HepG2 (cell line): ENCODE data around the gene PRM2. TPM values are rescaled to one million over a fixed set of nuclear protein-coding genes. Genes with fewer than 3 reads are reported as not detected.

Source experiments
- BORCS8-MEF2B ChIP-seq: sonication (generic); formaldehyde crosslinking; IDR thresholded peaks from 2 replicates; pipeline ENCODE4 v1.8.0; 2022; ENCODE audit warnings: mild to moderate bottlenecking, missing genetic modification reagents
- CEBPG ChIP-seq: IDR thresholded peaks from 2 replicates; pipeline ENCODE4 v1.6.1; 2016
- FOXA1 ChIP-seq, 2 experiments: fragments of 450-650 bp in 1 of 2; sonication (generic) in 1 of 2; formaldehyde crosslinking in 1 of 2; IDR thresholded peaks; 2 replicates each; pipeline versions ENCODE4 v1.4.0 to v1.6.1; 2016 to 2020; ENCODE audit warnings: missing genetic modification reagents in 1 of 2
- HDAC2 ChIP-seq: sonication (generic); formaldehyde crosslinking; IDR thresholded peaks from 2 replicates; pipeline ENCODE4 v1.4.0; 2020; ENCODE audit warnings: missing genetic modification reagents
- HNRNPL ChIP-seq: fragments of 200-400 bp; formaldehyde crosslinking; IDR thresholded peaks from 2 replicates; pipeline ENCODE4 v1.6.1; 2017; ENCODE audit warnings: mild to moderate bottlenecking, low read depth, low read length
- KDM2A ChIP-seq: sonication (generic); formaldehyde crosslinking; IDR thresholded peaks from 2 replicates; pipeline ENCODE4 v1.4.0; 2020; ENCODE audit warnings: low read depth, missing genetic modification reagents, borderline replicate concordance
- KLF13 ChIP-seq: sonication (generic); formaldehyde crosslinking; IDR thresholded peaks from 2 replicates; pipeline ENCODE4 v1.4.0; 2020; ENCODE audit warnings: mild to moderate bottlenecking, missing genetic modification reagents
- REPIN1 ChIP-seq: sonication (generic); formaldehyde crosslinking; IDR thresholded peaks from 2 replicates; pipeline ENCODE4 v1.8.0; 2022; ENCODE audit warnings: missing genetic modification reagents, low read depth, mild to moderate bottlenecking, borderline replicate concordance
- SALL1 ChIP-seq: sonication (generic); formaldehyde crosslinking; IDR thresholded peaks from 2 replicates; pipeline ENCODE4 v1.8.0; 2022; ENCODE audit warnings: mild to moderate bottlenecking, missing genetic modification reagents
- SIN3B ChIP-seq: fragments of 150-350 bp; IDR thresholded peaks from 2 replicates; pipeline ENCODE4 v1.6.1; 2014; ENCODE audit warnings: low read length
- SOX13 ChIP-seq, 3 experiments: fragments of 450-650 bp in 1 of 3; sonication (generic) in 1 of 3; formaldehyde crosslinking in 1 of 3; IDR thresholded peaks in 2 of 3; conservative IDR thresholded peaks in 1 of 3; 2 replicates each; pipeline versions ENCODE4 v1.5.0 to v1.6.1; 2016 to 2020; ENCODE audit warnings: antibody characterized with exemption in 1 of 3, mild to moderate bottlenecking in 1 of 3, missing compliant biosample characterization in 1 of 3, missing genetic modification reagents in 1 of 3, moderate library complexity in 1 of 3
- ZNF263 ChIP-seq: sonication (generic); formaldehyde crosslinking; IDR thresholded peaks from 2 replicates; pipeline ENCODE4 v1.4.0; 2020; ENCODE audit warnings: missing genetic modification reagents
- ZNF562 ChIP-seq: sonication (generic); formaldehyde crosslinking; IDR thresholded peaks from 2 replicates; pipeline ENCODE4 v1.8.0; 2022; ENCODE audit warnings: missing genetic modification reagents, borderline replicate concordance
- ZNF749 ChIP-seq: sonication (generic); formaldehyde crosslinking; IDR thresholded peaks from 2 replicates; pipeline ENCODE4 v1.8.0; 2022; ENCODE audit warnings: mild to moderate bottlenecking, missing genetic modification reagents, moderate library complexity, borderline replicate concordance
- ZNF761 ChIP-seq: sonication (generic); formaldehyde crosslinking; conservative IDR thresholded peaks from 2 replicates; pipeline ENCODE4 v1.4.0; 2020; ENCODE audit warnings: mild to moderate bottlenecking, missing genetic modification reagents
- polyA plus RNA-seq, 8 experiments: library from polyadenylated mRNA; depleted of rRNA in 3 of 8; stranded (reverse) in 7 of 8; unstranded in 1 of 8; fragments of >200 nt; fragmentation: Illumina TruSeq in 4 of 8; extraction: Trizol in 4 of 8; gene quantifications; 2 replicates each; pipeline versions ENCODE4 v1.2.1 to v1.2.3, GENCODE V29; 2011 to 2016; ENCODE audit warnings: low read depth in 4 of 8, missing spikeins in 1 of 8, mixed read lengths in 1 of 8; ENCODE audit not compliant: insufficient read depth in 1 of 8
- total RNA-seq, 5 experiments: library from RNA; depleted of rRNA; stranded (reverse); fragments of >200 nt; fragmentation: Illumina TruSeq; extraction: Trizol; gene quantifications; 2 replicates each; pipeline ENCODE4 v1.2.3, GENCODE V29; 2016; ENCODE audit warnings: low read depth in 1 of 5
- TF ChIP-seq, protein P1 (sequence below): sonication (generic); formaldehyde crosslinking; IDR thresholded peaks from 2 replicates; pipeline ENCODE4 v1.5.0; 2020; ENCODE audit warnings: mild to moderate bottlenecking, low read depth, missing genetic modification reagents, borderline replicate concordance
- TF ChIP-seq, protein P2 (sequence below): sonication (generic); formaldehyde crosslinking; IDR thresholded peaks from 2 replicates; pipeline ENCODE4 v1.5.0; 2020; ENCODE audit warnings: missing genetic modification reagents
- TF ChIP-seq, protein P3 (sequence below): IDR thresholded peaks from 2 replicates; pipeline ENCODE4 v1.6.1; 2016; ENCODE audit warnings: control low read depth
- TF ChIP-seq, protein P4 (sequence below): sonication (generic); formaldehyde crosslinking; IDR thresholded peaks from 2 replicates; pipeline ENCODE4 v1.8.1; 2023; ENCODE audit warnings: mild to moderate bottlenecking, missing genetic modification reagents
- TF ChIP-seq, protein P5 (sequence below): IDR thresholded peaks from 2 replicates; pipeline ENCODE4 v1.6.1; 2016; ENCODE audit warnings: missing genetic modification reagents, missing compliant biosample characterization
- TF ChIP-seq, protein P6 (sequence below): sonication (generic); formaldehyde crosslinking; IDR thresholded peaks from 2 replicates; pipeline ENCODE4 v1.4.0; 2020; ENCODE audit warnings: missing genetic modification reagents
- TF ChIP-seq, protein P7 (sequence below): sonication (generic); formaldehyde crosslinking; IDR thresholded peaks from 2 replicates; pipeline ENCODE4 v1.8.0; 2023; ENCODE audit warnings: mild to moderate bottlenecking, missing genetic modification reagents

The PRM2 gene
- total and polyA plus RNA-seq, 2 of the 13 experiments (the other 11 are each of a cell fraction or from before 2014, with no cell fraction given), result 0.54 TPM; not detected in 1

DNA sequence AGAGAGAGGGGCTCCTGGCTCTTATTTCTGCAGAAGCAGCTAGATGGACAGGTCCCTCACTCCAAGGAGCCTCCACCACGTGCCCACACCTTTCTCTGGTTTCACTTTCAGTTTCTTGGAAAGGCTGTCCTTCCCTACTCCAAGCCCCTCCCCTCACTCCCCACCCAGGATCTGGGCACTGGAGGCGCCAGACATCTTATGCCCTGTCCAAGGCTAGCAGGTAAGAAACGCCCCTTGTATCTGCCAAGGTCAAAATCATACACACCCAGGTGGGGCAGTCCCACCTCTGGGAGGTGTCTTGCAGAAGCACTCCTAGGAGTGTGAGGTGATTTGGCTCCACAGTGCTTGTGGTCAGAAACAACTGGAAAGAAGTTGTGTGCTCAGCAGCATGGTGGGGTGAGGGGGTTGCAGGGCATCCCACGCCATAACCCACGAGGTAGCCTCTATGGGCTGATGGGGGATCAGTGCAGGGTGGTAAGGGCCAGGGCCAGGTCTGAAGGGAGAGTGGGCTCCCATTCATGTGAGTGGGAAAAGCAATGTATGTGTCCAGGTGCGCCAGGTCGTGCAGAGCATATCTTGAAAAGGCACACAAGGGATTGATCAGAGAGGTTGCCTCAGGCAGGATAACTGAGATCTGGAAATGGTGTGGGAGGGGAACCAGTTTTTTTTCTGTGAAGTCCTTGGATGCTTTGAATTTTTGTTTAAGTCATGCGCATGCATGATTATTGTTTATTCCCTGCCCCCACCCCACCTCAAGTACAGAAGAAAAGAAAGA lies 36.6 kb upstream of the PRM2 start (continued):
- TF ChIP-seq, protein P1, sequence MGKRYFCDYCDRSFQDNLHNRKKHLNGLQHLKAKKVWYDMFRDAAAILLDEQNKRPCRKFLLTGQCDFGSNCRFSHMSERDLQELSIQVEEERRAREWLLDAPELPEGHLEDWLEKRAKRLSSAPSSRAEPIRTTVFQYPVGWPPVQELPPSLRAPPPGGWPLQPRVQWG (CRISPR knock-in tag), result no peak
- TF ChIP-seq REPIN1 (CRISPR knock-in tag) (no peak; the same call in 1 of the 2 replicates), ZNF761 (no peak), KDM2A (CRISPR knock-in tag) (no peak), HNRNPL (0 out of 2 replicates have a peak, but pooled peaks have one; percentile 36), HDAC2 (CRISPR knock-in tag) (peak; percentile 22; the same call in 1 of the 2 replicates), SALL1 (CRISPR knock-in tag) (peak; percentile 74), ZNF749 (no peak), SIN3B (no peak), KLF13 (no peak), ZNF562 (CRISPR knock-in tag) (no peak), SOX13 (IDR thresholded peaks at IDR 0.05) (no peak), SOX13 (CRISPR knock-in tag; conservative IDR thresholded peaks at IDR 0.05 in 1 of 2, IDR thresholded peaks at IDR 0.05 in 1 of 2) (no peak; a peak in 1 of 4 replicates), CEBPG (CRISPR knock-in tag) (no peak), ZNF263 (CRISPR knock-in tag) (no peak), BORCS8-MEF2B (CRISPR knock-in tag) (0 out of 2 replicates have a peak, but pooled peaks have one; percentile 57), FOXA1 (IDR thresholded peaks at IDR 0.05) (no peak), FOXA1 (CRISPR knock-in tag; IDR thresholded peaks at IDR 0.05) (no peak)
- TF ChIP-seq, protein P2, sequence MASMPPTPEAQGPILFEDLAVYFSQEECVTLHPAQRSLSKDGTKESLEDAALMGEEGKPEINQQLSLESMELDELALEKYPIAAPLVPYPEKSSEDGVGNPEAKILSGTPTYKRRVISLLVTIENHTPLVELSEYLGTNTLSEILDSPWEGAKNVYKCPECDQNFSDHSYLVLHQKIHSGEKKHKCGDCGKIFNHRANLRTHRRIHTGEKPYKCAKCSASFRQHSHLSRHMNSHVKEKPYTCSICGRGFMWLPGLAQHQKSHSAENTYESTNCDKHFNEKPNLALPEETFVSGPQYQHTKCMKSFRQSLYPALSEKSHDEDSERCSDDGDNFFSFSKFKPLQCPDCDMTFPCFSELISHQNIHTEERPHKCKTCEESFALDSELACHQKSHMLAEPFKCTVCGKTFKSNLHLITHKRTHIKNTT (CRISPR knock-in tag), result no peak
- TF ChIP-seq, protein P3, sequence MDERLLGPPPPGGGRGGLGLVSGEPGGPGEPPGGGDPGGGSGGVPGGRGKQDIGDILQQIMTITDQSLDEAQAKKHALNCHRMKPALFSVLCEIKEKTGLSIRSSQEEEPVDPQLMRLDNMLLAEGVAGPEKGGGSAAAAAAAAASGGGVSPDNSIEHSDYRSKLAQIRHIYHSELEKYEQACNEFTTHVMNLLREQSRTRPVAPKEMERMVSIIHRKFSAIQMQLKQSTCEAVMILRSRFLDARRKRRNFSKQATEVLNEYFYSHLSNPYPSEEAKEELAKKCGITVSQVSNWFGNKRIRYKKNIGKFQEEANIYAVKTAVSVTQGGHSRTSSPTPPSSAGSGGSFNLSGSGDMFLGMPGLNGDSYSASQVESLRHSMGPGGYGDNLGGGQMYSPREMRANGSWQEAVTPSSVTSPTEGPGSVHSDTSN (CRISPR knock-in tag), result no peak
- TF ChIP-seq, protein P4, sequence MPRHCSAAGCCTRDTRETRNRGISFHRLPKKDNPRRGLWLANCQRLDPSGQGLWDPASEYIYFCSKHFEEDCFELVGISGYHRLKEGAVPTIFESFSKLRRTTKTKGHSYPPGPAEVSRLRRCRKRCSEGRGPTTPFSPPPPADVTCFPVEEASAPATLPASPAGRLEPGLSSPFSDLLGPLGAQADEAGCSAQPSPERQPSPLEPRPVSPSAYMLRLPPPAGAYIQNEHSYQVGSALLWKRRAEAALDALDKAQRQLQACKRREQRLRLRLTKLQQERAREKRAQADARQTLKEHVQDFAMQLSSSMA (CRISPR knock-in tag), result no peak; the same call in 1 of the 2 replicates
- TF ChIP-seq, protein P5, sequence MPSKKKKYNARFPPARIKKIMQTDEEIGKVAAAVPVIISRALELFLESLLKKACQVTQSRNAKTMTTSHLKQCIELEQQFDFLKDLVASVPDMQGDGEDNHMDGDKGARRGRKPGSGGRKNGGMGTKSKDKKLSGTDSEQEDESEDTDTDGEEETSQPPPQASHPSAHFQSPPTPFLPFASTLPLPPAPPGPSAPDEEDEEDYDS (CRISPR knock-in tag), result peak; percentile 55; the same call in 1 of the 2 replicates
- TF ChIP-seq, protein P6, sequence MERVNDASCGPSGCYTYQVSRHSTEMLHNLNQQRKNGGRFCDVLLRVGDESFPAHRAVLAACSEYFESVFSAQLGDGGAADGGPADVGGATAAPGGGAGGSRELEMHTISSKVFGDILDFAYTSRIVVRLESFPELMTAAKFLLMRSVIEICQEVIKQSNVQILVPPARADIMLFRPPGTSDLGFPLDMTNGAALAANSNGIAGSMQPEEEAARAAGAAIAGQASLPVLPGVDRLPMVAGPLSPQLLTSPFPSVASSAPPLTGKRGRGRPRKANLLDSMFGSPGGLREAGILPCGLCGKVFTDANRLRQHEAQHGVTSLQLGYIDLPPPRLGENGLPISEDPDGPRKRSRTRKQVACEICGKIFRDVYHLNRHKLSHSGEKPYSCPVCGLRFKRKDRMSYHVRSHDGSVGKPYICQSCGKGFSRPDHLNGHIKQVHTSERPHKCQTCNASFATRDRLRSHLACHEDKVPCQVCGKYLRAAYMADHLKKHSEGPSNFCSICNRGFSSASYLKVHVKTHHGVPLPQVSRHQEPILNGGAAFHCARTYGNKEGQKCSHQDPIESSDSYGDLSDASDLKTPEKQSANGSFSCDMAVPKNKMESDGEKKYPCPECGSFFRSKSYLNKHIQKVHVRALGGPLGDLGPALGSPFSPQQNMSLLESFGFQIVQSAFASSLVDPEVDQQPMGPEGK (CRISPR knock-in tag), result peak; percentile 3; the same call in 1 of the 2 replicates
- TF ChIP-seq, protein P7, sequence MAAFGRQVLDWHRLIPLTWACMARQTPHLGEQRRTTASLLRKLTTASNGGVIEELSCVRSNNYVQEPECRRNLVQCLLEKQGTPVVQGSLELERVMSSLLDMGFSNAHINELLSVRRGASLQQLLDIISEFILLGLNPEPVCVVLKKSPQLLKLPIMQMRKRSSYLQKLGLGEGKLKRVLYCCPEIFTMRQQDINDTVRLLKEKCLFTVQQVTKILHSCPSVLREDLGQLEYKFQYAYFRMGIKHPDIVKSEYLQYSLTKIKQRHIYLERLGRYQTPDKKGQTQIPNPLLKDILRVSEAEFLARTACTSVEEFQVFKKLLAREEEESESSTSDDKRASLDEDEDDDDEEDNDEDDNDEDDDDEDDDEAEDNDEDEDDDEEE (CRISPR knock-in tag), result peak; percentile 91
